Measurements from ENCODE around the gene PSEN2.

Gene PSEN2

DNA sequence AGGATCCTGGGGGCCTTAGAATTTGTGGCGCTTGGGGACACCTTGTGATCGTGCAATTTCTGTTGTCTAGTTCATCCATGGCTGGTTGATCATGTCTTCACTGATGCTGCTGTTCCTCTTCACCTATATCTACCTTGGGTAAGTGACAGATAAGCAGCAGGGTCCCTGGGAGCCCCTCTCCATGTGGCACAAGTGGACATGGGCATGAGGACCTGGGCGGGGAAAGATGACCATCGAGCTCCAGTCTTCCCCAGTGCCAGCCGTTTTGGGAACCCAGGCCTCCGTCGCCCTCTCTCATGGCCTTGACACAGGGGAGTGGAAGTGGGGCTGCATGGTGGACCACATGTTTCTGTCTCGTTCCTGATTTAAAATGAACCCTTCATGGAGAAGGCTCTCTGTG is 17.6 kb downstream of the PSEN2 start:
- DNase-seq: no peak

- no peak for DNase-seq
These were observed 18.4 kb downstream of the PSEN2 start for GRCh38 chr1:226888816-226889215.

GRCh38 chr1:226889616-226890330 is 19.4 kb downstream of the PSEN2 start:
- no peak for DNase-seq

DNA sequence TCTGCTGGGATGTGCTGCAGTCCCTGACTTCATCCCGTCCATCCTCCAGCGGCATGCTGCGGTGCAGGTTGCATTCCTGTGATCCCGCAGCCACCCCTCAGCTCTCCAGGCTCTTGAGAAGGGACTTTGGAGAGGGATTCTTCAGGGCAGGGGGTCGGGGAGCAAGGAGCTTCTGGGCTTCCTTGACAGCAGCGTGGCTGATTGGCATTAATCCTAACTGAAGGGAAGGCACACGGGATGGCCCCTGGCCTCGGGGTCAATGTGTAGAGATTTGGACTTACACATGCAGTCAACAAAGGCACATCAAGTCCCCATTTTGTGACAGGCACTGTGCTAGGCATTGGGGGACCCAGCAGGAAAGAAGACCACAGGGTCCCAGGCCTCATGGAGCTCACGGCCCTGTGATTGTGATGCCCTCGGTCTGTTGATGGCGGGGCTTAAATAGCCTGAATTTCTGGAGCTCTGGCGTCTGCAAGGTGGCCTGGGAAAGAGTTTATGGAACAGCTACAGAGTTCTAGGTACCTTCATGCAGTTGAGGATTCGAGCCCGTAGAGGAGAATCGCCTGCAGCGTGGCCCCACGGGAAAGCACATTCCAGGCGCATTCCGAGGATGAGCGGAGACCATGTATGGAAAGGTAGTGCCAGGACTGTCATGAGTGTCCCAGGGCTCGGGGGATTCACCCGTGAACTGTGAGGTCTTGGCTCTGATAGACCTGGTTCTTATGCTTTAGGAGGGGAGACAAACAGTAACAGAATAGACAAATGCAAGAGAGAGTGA is 20.1 kb downstream of the PSEN2 start:
- DNase-seq: no peak

DNA sequence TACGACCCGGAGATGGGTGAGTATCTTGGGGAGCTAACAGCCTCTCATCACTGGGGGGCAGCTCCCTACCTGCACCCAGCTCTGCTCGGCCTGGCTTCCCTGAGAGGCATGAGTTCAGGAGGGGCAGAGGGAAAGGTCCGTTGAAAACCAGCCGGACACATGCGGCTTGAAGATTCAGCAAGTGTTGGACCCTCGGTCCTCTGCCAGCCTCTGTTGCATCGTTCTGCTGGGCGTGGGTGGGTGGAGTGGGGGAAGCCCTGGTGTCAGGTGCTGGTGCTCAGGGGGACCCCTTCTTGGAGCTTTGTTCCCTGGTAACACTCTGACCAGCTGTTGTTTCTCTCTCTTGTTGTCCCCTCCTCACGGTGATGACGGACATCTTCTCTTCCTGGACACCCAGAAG is 20.9 kb downstream of the PSEN2 start:
- DNase-seq: no peak

- no peak for DNase-seq
These were observed 21.6 kb downstream of the PSEN2 start for GRCh38 chr1:226891846-226892523.

DNA sequence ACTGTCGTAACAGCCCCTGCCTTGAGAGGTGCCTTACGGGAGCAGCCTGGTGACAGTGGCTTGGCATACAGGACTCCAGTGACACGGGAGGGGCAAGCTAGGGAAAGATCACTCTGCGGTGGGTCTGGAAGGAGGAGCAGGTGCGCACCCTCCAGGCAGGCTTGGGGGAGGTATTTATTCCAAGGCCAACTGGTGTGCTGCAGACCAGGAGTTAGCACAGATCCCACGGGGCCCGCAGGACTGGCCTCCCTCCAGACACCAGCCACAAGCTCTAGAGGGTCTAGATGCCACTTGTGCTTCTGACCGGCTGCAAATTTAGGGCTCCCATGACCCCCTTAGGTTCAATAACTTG is 22.1 kb downstream of the PSEN2 start:
- no peak for DNase-seq

DNA sequence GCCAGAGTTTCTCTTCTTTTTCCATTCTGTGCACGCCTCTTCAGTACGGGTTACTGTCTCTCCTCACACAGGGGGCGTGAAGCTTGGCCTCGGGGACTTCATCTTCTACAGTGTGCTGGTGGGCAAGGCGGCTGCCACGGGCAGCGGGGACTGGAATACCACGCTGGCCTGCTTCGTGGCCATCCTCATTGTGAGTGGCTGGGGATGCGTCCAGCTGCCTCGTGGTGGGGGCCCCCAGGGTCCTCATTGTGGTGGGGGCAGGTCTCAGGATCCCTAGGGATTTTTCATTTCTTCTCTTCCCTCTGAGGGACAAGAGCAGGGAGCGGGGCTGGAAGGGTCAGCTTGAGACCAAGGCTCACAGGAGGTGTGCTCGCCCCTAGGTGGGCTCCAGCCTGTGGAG is 23.5 kb downstream of the PSEN2 start:
- DNase-seq: no peak

DNA sequence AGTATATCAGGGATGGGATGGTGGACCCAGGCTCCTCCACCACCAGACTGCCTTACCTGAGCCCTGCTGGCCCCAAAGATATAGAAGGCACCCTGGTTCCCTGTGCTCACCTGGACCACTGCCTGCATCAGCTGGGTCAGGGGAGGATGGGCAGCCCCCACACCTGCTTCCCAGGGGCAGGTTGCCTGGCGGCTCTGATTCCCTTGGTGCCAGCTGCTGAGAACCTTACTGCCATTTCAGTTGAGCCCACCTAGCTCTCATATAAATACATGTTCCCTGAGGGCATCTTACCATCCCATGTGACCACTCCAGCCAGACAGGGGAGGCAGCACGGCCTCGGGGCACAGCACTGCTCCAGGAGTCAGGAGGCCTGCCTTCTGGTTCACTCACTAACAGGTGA is 24.4 kb downstream of the PSEN2 start:
- DNase-seq: no peak

- DNase-seq: no peak
These were observed 25.2 kb downstream of the PSEN2 start for GRCh38 chr1:226895644-226896043.

- no peak for DNase-seq
These were observed 27.8 kb downstream of the PSEN2 start for GRCh38 chr1:226898246-226898645.

DNA sequence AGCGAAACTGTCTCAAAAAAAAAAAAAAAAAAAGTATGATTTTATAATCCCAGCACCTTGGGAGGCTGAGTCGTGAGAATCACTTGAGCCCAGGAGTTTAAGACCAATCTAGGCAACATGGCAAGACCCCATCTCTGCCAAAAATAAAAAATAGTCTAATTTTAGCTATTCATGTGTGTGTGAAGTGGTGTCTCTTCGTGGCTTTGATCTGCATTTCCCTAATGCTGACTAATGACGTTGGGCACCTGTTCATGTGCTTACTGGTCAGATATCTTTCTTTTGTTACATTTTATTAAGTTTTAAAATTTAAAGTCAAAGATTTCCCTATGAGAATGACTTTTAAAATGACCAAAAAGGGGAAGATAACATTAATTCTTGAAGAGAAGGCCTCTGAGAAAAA is 31.0 kb downstream of the PSEN2 start:
- DNase-seq: no peak

GRCh38 chr1:226902601-226903000 is 32.2 kb downstream of the PSEN2 start:
- DNase-seq: no peak

- no peak for DNase-seq
These were observed 33.7 kb downstream of the PSEN2 start for GRCh38 chr1:226903819-226904716.

DNA sequence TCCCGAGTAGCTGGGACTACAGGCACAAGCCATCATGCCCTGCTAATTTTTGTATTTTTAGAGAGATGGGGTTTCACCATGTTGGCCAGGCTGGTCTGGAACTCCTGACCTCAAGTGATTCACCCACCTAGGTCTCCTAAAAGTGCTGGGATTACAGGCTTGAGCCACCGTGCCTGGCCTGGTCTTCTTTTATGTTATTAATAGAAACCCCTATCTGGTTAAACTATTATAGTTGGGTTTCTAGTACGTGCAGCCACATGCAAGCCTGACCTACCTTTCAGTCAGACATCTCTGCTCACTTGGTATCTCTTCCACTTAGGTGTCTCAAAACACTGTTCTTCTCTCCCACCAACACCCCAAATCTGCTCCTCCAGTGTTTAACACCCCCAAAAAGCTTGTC is 34.4 kb downstream of the PSEN2 start:
- DNase-seq: no peak

GRCh38 chr1:226908419-226908818 is 38.0 kb downstream of the PSEN2 start:
- no peak for DNase-seq

- no peak for DNase-seq
These were observed 38.5 kb downstream of the PSEN2 start for GRCh38 chr1:226908913-226909312.

- DNase-seq: no peak
These were observed 42.3 kb downstream of the PSEN2 start for GRCh38 chr1:226912587-226913176.

- DNase-seq: no peak
These were observed 45.2 kb downstream of the PSEN2 start for GRCh38 chr1:226915672-226915995.

- DNase-seq: no peak
These were observed 46.1 kb downstream of the PSEN2 start for GRCh38 chr1:226916497-226916896.

DNA sequence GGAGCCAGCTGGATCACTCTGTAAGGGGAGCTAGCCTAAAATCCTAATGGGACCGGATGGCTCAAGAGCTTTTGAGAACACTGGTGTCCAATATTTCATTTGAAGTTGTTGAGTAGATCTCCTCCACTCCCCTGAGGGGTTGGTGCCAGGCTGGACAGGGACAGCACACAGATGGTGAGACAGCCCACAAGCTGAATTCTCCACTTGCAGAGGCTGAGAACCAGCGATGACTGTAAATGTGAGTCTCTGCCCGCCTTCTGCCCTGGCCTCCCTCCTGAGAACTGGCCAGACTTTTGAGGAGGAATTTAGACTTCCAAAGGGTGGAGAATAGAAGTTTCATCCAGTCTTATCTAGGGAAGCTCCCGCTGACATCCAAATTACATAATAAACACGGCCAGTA is 49.2 kb downstream of the PSEN2 start:
- DNase-seq: no peak

GRCh38 chr1:226919995-226920394 is 49.6 kb downstream of the PSEN2 start:
- no peak for DNase-seq

GRCh38 chr1:226920446-226920894 is 50.1 kb downstream of the PSEN2 start:
- DNase-seq: no peak

Measured in left hindlimb (tissue), 1 donor.